Parathyroid adenoma (tissue), 2 donors: Measurements from ENCODE around the gene OR6P1.

Source experiments
- H2AFZ ChIP-seq: fragments of 300-600 bp; sonication (generic); one replicate; pipeline ENCODE4 v1.7.0; 2017; ENCODE audit warnings: antibody characterized with exemption, mild to moderate bottlenecking
- H3K27ac ChIP-seq: fragments of 300-600 bp; sonication (generic); one replicate; pipeline ENCODE4 v1.7.0; 2017
- H3K27me3 ChIP-seq: fragments of 300-600 bp; sonication (generic); one replicate; pipeline ENCODE4 v1.7.0; 2017; ENCODE audit warnings: low read length; ENCODE audit not compliant: control insufficient read depth, insufficient read depth
- H3K36me3 ChIP-seq: fragments of 300-600 bp; sonication (generic); one replicate; pipeline ENCODE4 v1.7.0; 2017; ENCODE audit warnings: low read length; ENCODE audit not compliant: control insufficient read depth, insufficient read depth
- H3K4me1 ChIP-seq: fragments of 300-600 bp; sonication (generic); one replicate; pipeline ENCODE4 v1.7.0; 2017; ENCODE audit warnings: control low read depth
- H3K4me2 ChIP-seq: fragments of 300-600 bp; sonication (generic); one replicate; pipeline ENCODE4 v1.7.0; 2017; ENCODE audit warnings: low read length
- H3K4me3 ChIP-seq: fragments of 300-600 bp; sonication (generic); one replicate; pipeline ENCODE4 v1.7.0; 2017; ENCODE audit warnings: low read depth, low read length
- H3K79me2 ChIP-seq: fragments of 300-600 bp; sonication (generic); one replicate; pipeline ENCODE4 v1.7.0; 2017; ENCODE audit warnings: control low read depth
- H3K9ac ChIP-seq: fragments of 300-600 bp; sonication (generic); one replicate; pipeline ENCODE4 v1.7.0; 2017; ENCODE audit warnings: mild to moderate bottlenecking
- H3K9me3 ChIP-seq: fragments of 300-600 bp; sonication (generic); one replicate; pipeline ENCODE4 v1.7.0; 2017; ENCODE audit warnings: low read length; ENCODE audit not compliant: control insufficient read depth
- CTCF ChIP-seq: fragments of 300-600 bp; sonication (generic); IDR thresholded peaks from one replicate; pipeline ENCODE4 v1.7.0; 2017; ENCODE audit warnings: antibody characterized with exemption, mild to moderate bottlenecking
- donor health status: primary hyperparathyroidism.

OR6P1 gene

GRCh38 chr1:158554352-158554751 lies 16.0 kb downstream of the OR6P1 start, which contains the start of gene OR6Y1:
Gene OR6Y1 (minus strand): TSS chr1:158554405. CDS start chr1:158548105, 6,300 bp downstream.
- Histone ChIP-seq H3K79me2 (no peaks in the 10 kb centered on the region), H3K27ac (no peak within 1 kb of the TSS), H3K9ac (no peak within 1 kb of the TSS), H3K27me3 (no peaks in the 10 kb centered on the region), H3K9me3 (no peaks in the 10 kb centered on the region), H3K36me3 (no peaks in the 10 kb centered on the region), H3K4me1 (no peaks in the 10 kb centered on the region), H2AFZ (no peak within 1 kb of the TSS), H3K4me3 (no peak within 1 kb of the TSS), H3K4me2 (no peak within 1 kb of the TSS)
- no peak for TF ChIP-seq CTCF

DNA sequence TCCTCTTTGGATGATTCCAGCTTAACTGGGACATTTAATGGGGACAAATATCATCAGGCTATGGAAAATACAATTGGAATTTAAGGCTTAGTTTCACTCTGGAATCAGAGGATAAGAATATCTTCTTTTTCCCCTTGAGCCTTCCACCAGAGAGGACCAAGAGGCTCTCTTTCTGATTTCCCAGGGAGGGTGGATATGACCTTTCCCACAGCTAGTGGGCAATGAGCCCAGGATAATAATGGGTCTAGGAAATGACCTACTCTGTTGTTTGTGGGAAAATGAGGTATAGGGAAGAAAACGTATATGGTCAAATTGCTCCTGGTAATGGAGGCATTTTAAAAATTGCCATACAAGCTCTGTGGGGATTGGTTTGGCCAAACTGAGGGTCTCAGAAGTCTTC lies 18.1 kb downstream of the OR6P1 start:
- no peak overlapping the region for H3K4me2 ChIP-seq
- H2AFZ ChIP-seq: no peak overlapping the region
- H3K4me1 ChIP-seq: no peaks in the 10 kb centered on the region
- TF ChIP-seq CTCF: no peak
- no peak overlapping the region for H3K4me3 ChIP-seq
- H3K27ac ChIP-seq: peak overlapping the region; percentile 24
- H3K36me3 ChIP-seq: no peaks in the 10 kb centered on the region
- H3K79me2 ChIP-seq: no peaks in the 10 kb centered on the region
- H3K9ac ChIP-seq: no peak overlapping the region
- no peaks in the 10 kb centered on the region for H3K9me3 ChIP-seq
- no peaks in the 10 kb centered on the region for H3K27me3 ChIP-seq

DNA sequence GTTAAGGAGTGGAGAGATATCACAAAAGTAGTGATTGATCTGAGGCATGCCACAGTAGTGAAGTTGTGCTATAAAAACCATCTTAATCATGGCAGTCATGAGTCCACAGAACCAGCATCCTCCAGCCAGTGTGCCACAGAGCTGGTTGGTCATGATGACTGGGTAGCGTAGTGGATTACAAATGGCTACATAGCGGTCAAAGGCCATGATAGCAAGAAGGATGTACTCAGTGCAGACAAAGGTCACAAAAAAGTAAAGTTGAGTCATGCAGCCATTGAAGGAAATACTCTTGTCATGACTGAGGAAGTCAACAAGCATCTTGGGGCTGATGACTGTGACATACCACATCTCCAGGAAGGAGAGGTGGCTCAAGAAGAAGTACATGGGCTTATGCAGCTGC lies 22.8 kb downstream of the OR6P1 start:
- H2AFZ ChIP-seq: no peak overlapping the region
- no peaks in the 10 kb centered on the region for H3K4me1 ChIP-seq
- H3K9me3 ChIP-seq: no peaks in the 10 kb centered on the region
- no peak overlapping the region for H3K4me3 ChIP-seq
- no peaks in the 10 kb centered on the region for H3K79me2 ChIP-seq
- no peak overlapping the region for H3K9ac ChIP-seq
- H3K27ac ChIP-seq: no peak overlapping the region
- no peaks in the 10 kb centered on the region for H3K36me3 ChIP-seq
- H3K27me3 ChIP-seq: no peaks in the 10 kb centered on the region
- no peak for TF ChIP-seq CTCF
- no peak overlapping the region for H3K4me2 ChIP-seq

DNA sequence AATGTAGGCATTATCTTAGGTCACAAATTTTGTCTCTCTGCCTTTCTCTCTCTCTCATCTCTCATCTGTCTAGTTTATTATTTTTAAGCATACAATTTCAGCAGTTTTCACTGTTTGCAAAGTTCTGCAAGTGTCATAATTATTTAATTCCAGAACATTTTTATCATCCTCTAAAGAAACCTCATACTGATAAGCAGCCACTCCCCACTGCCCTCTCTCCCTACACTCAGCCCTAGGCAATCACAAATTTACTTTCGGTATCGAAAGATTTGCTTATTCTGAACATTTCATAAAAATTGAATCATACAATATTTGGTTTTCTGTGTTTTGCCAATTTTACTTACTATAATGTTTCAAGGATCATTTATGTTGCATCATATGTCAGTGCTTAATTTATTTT lies 32.8 kb downstream of the OR6P1 start:
- Histone ChIP-seq H3K27ac (no peak overlapping the region), H3K27me3 (no peaks in the 10 kb centered on the region), H3K36me3 (no peaks in the 10 kb centered on the region), H3K4me3 (no peak overlapping the region), H3K4me1 (no peaks in the 10 kb centered on the region), H3K9me3 (no peaks in the 10 kb centered on the region), H3K9ac (no peak overlapping the region), H3K79me2 (no peaks in the 10 kb centered on the region), H2AFZ (no peak overlapping the region), H3K4me2 (no peak overlapping the region)
- TF ChIP-seq CTCF: no peak

GRCh38 chr1:158534496-158534895 lies 35.9 kb downstream of the OR6P1 start:
- no peak overlapping the region for H3K27ac ChIP-seq
- no peak overlapping the region for H3K4me3 ChIP-seq
- no peak overlapping the region for H3K4me2 ChIP-seq
- H2AFZ ChIP-seq: no peak overlapping the region
- no peaks in the 10 kb centered on the region for H3K27me3 ChIP-seq
- TF ChIP-seq CTCF: no peak
- H3K9ac ChIP-seq: no peak overlapping the region
- no peaks in the 10 kb centered on the region for H3K36me3 ChIP-seq
- no peaks in the 10 kb centered on the region for H3K79me2 ChIP-seq
- H3K4me1 ChIP-seq: no peaks in the 10 kb centered on the region
- no peaks in the 10 kb centered on the region for H3K9me3 ChIP-seq
